HG03342 (cell line): ENCODE data around the gene OGDH.
A peak's percentile ranks its signal among the peaks of the same experiment; 100 is the strongest.
"Not testable (repeated sequence)": the region's sequence is repeated elsewhere in the genome, so short reads cannot be mapped to it uniquely, and the experiment has no call there.

ENCODE experiments used
- ATAC-seq: cut with Tn5 transposase; IDR thresholded peaks from one replicate; pipeline ENCODE4 v1.9.1; 2021; ENCODE audit warnings: mild to moderate bottlenecking, moderate library complexity; ENCODE audit not compliant: unreplicated experiment

The OGDH gene

GRCh38 chr7:44666566-44666965 lies 60.1 kb downstream of the OGDH start:
- ATAC-seq, result no peak

GRCh38 chr7:44667190-44667589 lies 60.8 kb downstream of the OGDH start:
- ATAC-seq, result no peak

- no peak for ATAC-seq
Observed at GRCh38 chr7:44671069-44671468, 64.6 kb downstream of the OGDH start.

GRCh38 chr7:44673324-44673723 lies 66.9 kb downstream of the OGDH start:
- peak; percentile 63 for ATAC-seq

GRCh38 chr7:44673771-44674170 lies 67.3 kb downstream of the OGDH start:
- no peak for ATAC-seq

GRCh38 chr7:44674381-44674780 lies 68.0 kb downstream of the OGDH start:
- ATAC-seq, result no peak

GRCh38 chr7:44676776-44677175 lies 70.3 kb downstream of the OGDH start:
- ATAC-seq, result no peak

- no peak for ATAC-seq
Observed at GRCh38 chr7:44678101-44678470, 71.7 kb downstream of the OGDH start.

GRCh38 chr7:44678471-44679179 lies 72.2 kb downstream of the OGDH start:
- ATAC-seq, result no peak

- no peak for ATAC-seq
Observed at GRCh38 chr7:44681645-44682044, 75.2 kb downstream of the OGDH start.

- no peak for ATAC-seq
Observed at GRCh38 chr7:44685723-44686122, 79.3 kb downstream of the OGDH start.

GRCh38 chr7:44689427-44689826 lies 83.0 kb downstream of the OGDH start:
- ATAC-seq, result no peak

- no peak for ATAC-seq
Observed at GRCh38 chr7:44693641-44694313, 87.3 kb downstream of the OGDH start.

GRCh38 chr7:44694326-44694725 lies 87.9 kb downstream of the OGDH start:
- no peak for ATAC-seq

GRCh38 chr7:44694766-44695165 lies 88.3 kb downstream of the OGDH start:
- ATAC-seq, result no peak

- no peak for ATAC-seq
Observed at GRCh38 chr7:44695756-44696155, 89.3 kb downstream of the OGDH start.

GRCh38 chr7:44696728-44697127 lies 90.3 kb downstream of the OGDH start:
- ATAC-seq, result no peak

GRCh38 chr7:44697136-44698045 lies 91.0 kb downstream of the OGDH start:
- no peak for ATAC-seq

GRCh38 chr7:44698046-44698580 lies 91.7 kb downstream of the OGDH start:
- ATAC-seq, result no peak

GRCh38 chr7:44699598-44699997 lies 93.2 kb downstream of the OGDH start:
- ATAC-seq, result not testable (repeated sequence)

GRCh38 chr7:44700322-44700721 lies 93.9 kb downstream of the OGDH start:
- no peak for ATAC-seq
